Vagina (tissue), 2 donors: Measurements from ENCODE around the gene GID4. TPM values are rescaled to one million over a fixed set of nuclear protein-coding genes. Genes with fewer than 3 reads are reported as not detected.

Experiments used
- DNase-seq, 2 donors: peaks; one replicate each; pipeline ENCODE4 v3.0.0-alpha.2; 2017; ENCODE audit errors: extremely low spot score in 2 of 2
- H3K27ac ChIP-seq: fragments of 200-600 bp; sonication (generic); one replicate; pipeline ENCODE4 v1.5.1; 2019
- H3K27me3 ChIP-seq: fragments of 200-600 bp; sonication (generic); one replicate; pipeline ENCODE4 v1.5.1; 2019
- H3K36me3 ChIP-seq, 2 donors: fragments of 200-600 bp; sonication (generic); one replicate each; pipeline ENCODE4 v1.5.1; 2017 to 2019
- H3K4me1 ChIP-seq: fragments of 200-600 bp; sonication (generic); one replicate; pipeline ENCODE4 v1.5.1; 2019
- H3K4me3 ChIP-seq, 2 donors: fragments of 200-600 bp; sonication (generic); 1 replicate in 1 of 2; 2 replicates in 1 of 2; pipeline ENCODE4 v1.5.1; 2016 to 2019
- H3K9me3 ChIP-seq: fragments of 200-600 bp; sonication (generic); one replicate; pipeline ENCODE4 v1.5.1; 2019
- POLR2A ChIP-seq, 2 donors: fragments of 450-650 bp; IDR thresholded peaks; one replicate each; pipeline ENCODE4 v1.6.1; 2017; ENCODE audit warnings: antibody characterized with exemption in 2 of 2, mild to moderate bottlenecking in 2 of 2, moderate library complexity in 2 of 2
- POLR2AphosphoS5 ChIP-seq, 2 donors: sonication (generic); formaldehyde crosslinking; IDR thresholded peaks; one replicate each; pipeline ENCODE4 v1.9.0; 2017; ENCODE audit warnings: antibody characterized with exemption in 2 of 2, mild to moderate bottlenecking in 2 of 2, low read depth in 1 of 2; ENCODE audit not compliant: insufficient read depth in 1 of 2
- intact Hi-C: fragments of 100-400 bp; cut with DNase I; formaldehyde crosslinking; loops from one replicate; pipeline ENCODE4 v1.15.1; 2023
- total RNA-seq: library from RNA; depleted of rRNA; stranded (reverse); fragments of >200 nt; gene quantifications from one replicate; pipeline ENCODE4 v1.2.3, GENCODE V29; 2016
- TF ChIP-seq, protein P1 (sequence below), 3 experiments: fragments of 450-650 bp in 2 of 3; fragments of 200-600 bp in 1 of 3; sonication (generic) in 1 of 3; IDR thresholded peaks; one replicate each; pipeline ENCODE4 v1.5.1; 2017 to 2019; ENCODE audit warnings: antibody characterized with exemption in 3 of 3, mild to moderate bottlenecking in 2 of 3, moderate library complexity in 2 of 3

GID4 gene
- total RNA-seq, result 11.3 TPM

- Histone ChIP-seq H3K4me3 (peak within 1 kb of the TSS; percentile 87 to 90), H3K36me3 (no peaks in the 10 kb centered on the region), H3K4me1 (peaks cover 40% of the 10 kb centered on the region), H3K9me3 (no peaks in the 10 kb centered on the region), H3K27me3 (no peaks in the 10 kb centered on the region), H3K27ac (peak within 1 kb of the TSS; percentile 88)
- DNase-seq, result peak; percentile 99
- TF ChIP-seq, protein P1, sequence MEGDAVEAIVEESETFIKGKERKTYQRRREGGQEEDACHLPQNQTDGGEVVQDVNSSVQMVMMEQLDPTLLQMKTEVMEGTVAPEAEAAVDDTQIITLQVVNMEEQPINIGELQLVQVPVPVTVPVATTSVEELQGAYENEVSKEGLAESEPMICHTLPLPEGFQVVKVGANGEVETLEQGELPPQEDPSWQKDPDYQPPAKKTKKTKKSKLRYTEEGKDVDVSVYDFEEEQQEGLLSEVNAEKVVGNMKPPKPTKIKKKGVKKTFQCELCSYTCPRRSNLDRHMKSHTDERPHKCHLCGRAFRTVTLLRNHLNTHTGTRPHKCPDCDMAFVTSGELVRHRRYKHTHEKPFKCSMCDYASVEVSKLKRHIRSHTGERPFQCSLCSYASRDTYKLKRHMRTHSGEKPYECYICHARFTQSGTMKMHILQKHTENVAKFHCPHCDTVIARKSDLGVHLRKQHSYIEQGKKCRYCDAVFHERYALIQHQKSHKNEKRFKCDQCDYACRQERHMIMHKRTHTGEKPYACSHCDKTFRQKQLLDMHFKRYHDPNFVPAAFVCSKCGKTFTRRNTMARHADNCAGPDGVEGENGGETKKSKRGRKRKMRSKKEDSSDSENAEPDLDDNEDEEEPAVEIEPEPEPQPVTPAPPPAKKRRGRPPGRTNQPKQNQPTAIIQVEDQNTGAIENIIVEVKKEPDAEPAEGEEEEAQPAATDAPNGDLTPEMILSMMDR (IDR thresholded peaks at IDR 0.05), result no peak
- TF ChIP-seq POLR2AphosphoS5 (IDR thresholded peaks at IDR 0.05; ENCODE audit: insufficient read depth in 1 of 2, low read depth in 1 of 2) (peak; percentile 86 to 95), POLR2A (IDR thresholded peaks at IDR 0.05) (no peak)
- intact Hi-C loops, result loop anchor here (5.0 kb wide), 1 partner anchor 357 kb away; the partner anchor contains the start of gene RAI1
Observed at GRCh38 chr17:18038861-18039534, at the start of gene GID4, which contains the start of gene ATPAF2. GID4 (plus strand) TSS chr17:18039408; CDS start chr17:18039465, 57 bp downstream. ATPAF2 (minus strand) TSS chr17:18039168; CDS start chr17:18039013, 155 bp downstream.

DNA sequence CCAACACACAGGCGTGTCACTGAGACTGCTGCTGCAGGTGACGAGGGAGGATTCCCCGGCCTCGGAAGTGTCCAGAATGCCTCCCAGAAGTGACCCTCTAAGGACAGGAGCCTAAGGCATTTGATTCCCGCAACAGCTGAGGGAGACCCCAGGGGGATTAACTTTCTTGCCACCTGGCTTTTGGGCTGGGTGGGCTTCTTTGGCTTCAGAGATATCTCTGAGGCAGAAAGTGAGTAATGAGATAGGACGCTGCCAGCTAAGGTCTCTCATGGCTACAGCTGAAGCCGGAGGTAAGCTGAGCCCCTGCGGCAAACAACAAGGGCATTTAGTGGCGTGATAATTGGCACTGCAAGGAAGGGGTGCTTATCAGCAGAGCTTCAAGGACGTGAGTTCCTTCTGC, 49.6 kb upstream of the GID4 start:
- Histone ChIP-seq H3K4me3 (no peak overlapping the region), H3K36me3 (no peaks in the 10 kb centered on the region), H3K9me3 (no peaks in the 10 kb centered on the region), H3K27ac (no peak overlapping the region), H3K4me1 (peaks cover 6% of the 10 kb centered on the region), H3K27me3 (no peaks in the 10 kb centered on the region)
- TF ChIP-seq POLR2A (IDR thresholded peaks at IDR 0.05) (no peak), POLR2AphosphoS5 (IDR thresholded peaks at IDR 0.05; ENCODE audit: insufficient read depth in 1 of 2, low read depth in 1 of 2) (no peak)
- TF ChIP-seq, protein P1 (IDR thresholded peaks at IDR 0.05), result no peak
- no peak for DNase-seq
- intact Hi-C loops, result no loop called here

GRCh38 chr17:17990282-17990681, 48.9 kb upstream of the GID4 start:
- TF ChIP-seq POLR2AphosphoS5 (IDR thresholded peaks at IDR 0.05; ENCODE audit: insufficient read depth in 1 of 2, low read depth in 1 of 2), result no peak
- no peak for TF ChIP-seq POLR2A (IDR thresholded peaks at IDR 0.05)
- TF ChIP-seq, protein P1 (IDR thresholded peaks at IDR 0.05), result no peak
- no peaks in the 10 kb centered on the region for H3K9me3 ChIP-seq
- intact Hi-C loops, result no loop called here
- no peak overlapping the region for H3K4me3 ChIP-seq
- no peak overlapping the region for H3K27ac ChIP-seq
- H3K36me3 ChIP-seq, result no peaks in the 10 kb centered on the region
- no peaks in the 10 kb centered on the region for H3K27me3 ChIP-seq
- peaks cover 8% of the 10 kb centered on the region for H3K4me1 ChIP-seq
- no peak for DNase-seq

- no peaks in the 10 kb centered on the region for H3K27me3 ChIP-seq
- H3K4me3 ChIP-seq, result no peak overlapping the region
- no peaks in the 10 kb centered on the region for H3K9me3 ChIP-seq
- intact Hi-C loops, result no loop called here
- H3K36me3 ChIP-seq, result no peaks in the 10 kb centered on the region
- TF ChIP-seq POLR2A (IDR thresholded peaks at IDR 0.05) (no peak), POLR2AphosphoS5 (IDR thresholded peaks at IDR 0.05; ENCODE audit: insufficient read depth in 1 of 2, low read depth in 1 of 2) (no peak)
- TF ChIP-seq, protein P1 (IDR thresholded peaks at IDR 0.05), result no peak
- no peak for DNase-seq
- H3K27ac ChIP-seq, result no peak overlapping the region
- peaks cover 8% of the 10 kb centered on the region for H3K4me1 ChIP-seq
Observed at GRCh38 chr17:17993366-17993765, 45.8 kb upstream of the GID4 start.

DNA sequence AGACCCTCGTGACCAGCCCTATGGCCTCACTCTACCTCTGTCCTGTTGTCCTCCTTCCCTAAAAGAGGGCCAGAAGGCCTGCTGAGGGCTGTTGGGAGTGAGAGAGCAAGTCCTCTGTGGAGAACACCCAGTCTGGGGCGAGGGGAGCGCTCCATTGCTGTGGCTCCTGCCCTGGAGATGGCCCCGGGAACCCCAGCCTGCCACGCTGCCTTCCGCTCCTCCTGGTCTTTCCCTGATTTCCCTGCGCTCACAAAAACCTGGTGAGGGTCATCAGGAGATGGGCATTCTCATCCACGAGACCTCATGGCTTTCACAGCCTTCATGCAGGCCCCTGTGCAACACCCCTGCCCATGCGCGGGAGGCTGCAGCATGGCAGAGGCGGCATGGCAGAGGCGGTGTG, 45.4 kb upstream of the GID4 start:
- TF ChIP-seq POLR2A (IDR thresholded peaks at IDR 0.05) (no peak), POLR2AphosphoS5 (IDR thresholded peaks at IDR 0.05; ENCODE audit: insufficient read depth in 1 of 2, low read depth in 1 of 2) (no peak)
- TF ChIP-seq, protein P1 (IDR thresholded peaks at IDR 0.05), result no peak
- Histone ChIP-seq H3K27me3 (no peaks in the 10 kb centered on the region), H3K9me3 (no peaks in the 10 kb centered on the region), H3K4me1 (peaks cover 8% of the 10 kb centered on the region), H3K27ac (no peak overlapping the region), H3K4me3 (no peak overlapping the region), H3K36me3 (no peaks in the 10 kb centered on the region)
- intact Hi-C loops, result no loop called here
- no peak for DNase-seq
